ENCODE data around the gene CDH24. TPM values are rescaled to one million over a fixed set of nuclear protein-coding genes. Genes with fewer than 3 reads are reported as not detected.
A peak's percentile ranks its signal among the peaks of the same experiment; 100 is the strongest.

The CDH24 gene
- total and polyA plus RNA-seq, 2 donors (not counting 1 experiment from before 2014, with no cell fraction given) = 0.96 to 1.0 TPM

- Histone ChIP-seq H2AFZ (ENCODE audit: insufficient read depth, low read depth, low read length, poor library complexity, severe bottlenecking) (peak overlapping the region; percentile 95), H3K36me3 (replicated peaks in 1 of 2; ENCODE audit: control extremely low read depth in 1 of 2, control insufficient read depth in 1 of 2, extremely low read depth in 1 of 2, insufficient read depth in 2 of 2, low read length in 1 of 2) (no peaks in the 10 kb centered on the region), H3K4me3 (ENCODE audit: control extremely low read depth in 1 of 5, extremely low read depth in 1 of 5, insufficient read depth in 1 of 5, low read depth in 2 of 5, low read length in 4 of 5) (peak overlapping the region; percentile 70 to 95 (median 85)), H3K79me2 (ENCODE audit: control insufficient read depth, insufficient read depth, low read length) (peaks cover 7% of the 10 kb centered on the region), H3K27me3 (replicated peaks in 1 of 4; ENCODE audit: control extremely low read depth in 1 of 4, control insufficient read depth in 3 of 4, insufficient read depth in 4 of 4, low read length in 3 of 4) (no peaks in the 10 kb centered on the region), H3K4me1 (ENCODE audit: control insufficient read depth in 2 of 2, insufficient read depth in 2 of 2, low read length in 2 of 2) (peaks cover 24 to 32% of the 10 kb centered on the region in 2 donors), H3K9me3 (ENCODE audit: control extremely low read depth in 1 of 3, control insufficient read depth in 2 of 3, insufficient read depth in 1 of 3, low read length in 2 of 3) (no peaks in the 10 kb centered on the region), H4K20me1 (ENCODE audit: control insufficient read depth, insufficient read depth, low read length, poor library complexity, severe bottlenecking) (no peaks in the 10 kb centered on the region), H3K4me2 (replicated peaks; ENCODE audit: low read depth, low read length, poor library complexity, severe bottlenecking) (peak overlapping the region; percentile 84), H3K9ac (ENCODE audit: low read length) (peak overlapping the region; percentile 81), H3K27ac (ENCODE audit: low read length in 2 of 2) (peak overlapping the region; percentile 75 to 88)
- no peaks in the 10 kb centered on the region for H3K27me3 Mint-ChIP-seq
- TF ChIP-seq EZH2 (IDR thresholded peaks at IDR 0.05; ENCODE audit: borderline replicate concordance, insufficient read depth, low read depth, low read length, poor library complexity, severe bottlenecking) (no peak), CTCF (IDR thresholded peaks at IDR 0.05) (no peak)
- WGBS (ENCODE audit: insufficient coverage) = under 1% methylated on average over 62 of the region's 62 CpGs
- H3K4me1 Mint-ChIP-seq = peaks cover 42% of the 10 kb centered on the region
- ATAC-seq (ENCODE audit: low read depth) (peak; percentile 91), DNase-seq (peak; percentile 98)
- ChIA-PET POLR2A (interaction anchor here (0.6 to 2.2 kb wide), 9 partner anchors 11 to 184 kb away, joined by 3 to 20 read pairs (median 6); partner anchors contain the start of genes ACIN1, C14orf119, PRMT5 and PSMB5), CTCF (interaction anchor here (0.6 to 6.7 kb wide), 29 partner anchors 10 to 437 kb away, joined by 3 to 89 read pairs (median 5); partner anchors contain the start of genes AJUBA, CDH24, DAD1 and HAUS4)
- no peaks in the 10 kb centered on the region for H3K9me3 Mint-ChIP-seq (ENCODE audit: insufficient read depth)
- peak overlapping the region; percentile 98 for H3K27ac Mint-ChIP-seq
- intact Hi-C loops (cut with micrococcal nuclease) = loop anchor here (1.0 to 10.0 kb wide), 8 partner anchors 20 to 417 kb away; partner anchors contain the start of genes ACIN1, BCL2L2, C14orf119 and CDH24
- peak overlapping the region; percentile 99 for H3K4me3 Mint-ChIP-seq
These were observed 50.5 kb downstream of the CDH24 start for GRCh38 chr14:23006544-23007419.

Data from B cell (primary cell).